T-helper 1 cell treated with Interleukin-12 subunit alpha and Interleukin-12 subunit beta and Interleukin-4 antibody, amounts not matched to agents 30 μg/mL and 1 μg/mL, for 36 hours (primary cell): Measurements from ENCODE around the gene KDSR.

Source experiments
- H3K27ac Mint-ChIP-seq: one replicate; pipeline ENCODE4 v1.8.0; 2021; ENCODE audit warnings: mild to moderate bottlenecking, mixed read lengths
- H3K27me3 Mint-ChIP-seq: one replicate; pipeline ENCODE4 v1.8.0; 2021; ENCODE audit warnings: low read depth, mixed read lengths
- H3K36me3 Mint-ChIP-seq: one replicate; pipeline ENCODE4 v1.8.0; 2021; ENCODE audit warnings: low read depth, mixed read lengths
- H3K4me1 Mint-ChIP-seq: one replicate; pipeline ENCODE4 v1.8.0; 2021; ENCODE audit warnings: low read depth, mixed read lengths
- H3K4me3 Mint-ChIP-seq: one replicate; pipeline ENCODE4 v1.8.0; 2021; ENCODE audit warnings: mild to moderate bottlenecking, moderate library complexity, mixed read lengths
- H3K9me3 Mint-ChIP-seq: one replicate; pipeline ENCODE4 v1.8.0; 2021; ENCODE audit warnings: mixed read lengths

The KDSR gene

GRCh38 chr18:63311118-63312018 lies 55.6 kb downstream of the KDSR start:
- Mint-ChIP-seq H3K27ac (peak overlapping the region; percentile 37), H3K27me3 (no peaks in the 10 kb centered on the region), H3K4me1 (peaks cover 81% of the 10 kb centered on the region), H3K9me3 (no peaks in the 10 kb centered on the region), H3K36me3 (peaks cover 60% of the 10 kb centered on the region), H3K4me3 (no peak overlapping the region)

GRCh38 chr18:63309422-63309821 lies 57.6 kb downstream of the KDSR start:
- Mint-ChIP-seq H3K9me3 (no peaks in the 10 kb centered on the region), H3K4me1 (peaks cover 79% of the 10 kb centered on the region), H3K27ac (peak overlapping the region; percentile 37), H3K27me3 (no peaks in the 10 kb centered on the region), H3K36me3 (peaks cover 58% of the 10 kb centered on the region), H3K4me3 (peak overlapping the region; percentile 62)

GRCh38 chr18:63307551-63308200 lies 59.3 kb downstream of the KDSR start:
- H3K36me3 Mint-ChIP-seq = peaks cover 54% of the 10 kb centered on the region
- H3K27me3 Mint-ChIP-seq = no peaks in the 10 kb centered on the region
- no peaks in the 10 kb centered on the region for H3K9me3 Mint-ChIP-seq
- no peak overlapping the region for H3K27ac Mint-ChIP-seq
- peaks cover 73% of the 10 kb centered on the region for H3K4me1 Mint-ChIP-seq
- no peak overlapping the region for H3K4me3 Mint-ChIP-seq

GRCh38 chr18:63306819-63307550 lies 60.0 kb downstream of the KDSR start:
- Mint-ChIP-seq H3K27ac (no peak overlapping the region), H3K27me3 (no peaks in the 10 kb centered on the region), H3K9me3 (no peaks in the 10 kb centered on the region), H3K4me3 (no peak overlapping the region), H3K4me1 (peaks cover 74% of the 10 kb centered on the region), H3K36me3 (peaks cover 61% of the 10 kb centered on the region)

GRCh38 chr18:63306249-63306648 lies 60.8 kb downstream of the KDSR start:
- H3K27me3 Mint-ChIP-seq = no peaks in the 10 kb centered on the region
- peak overlapping the region; percentile 8 for H3K4me3 Mint-ChIP-seq
- no peaks in the 10 kb centered on the region for H3K9me3 Mint-ChIP-seq
- H3K4me1 Mint-ChIP-seq = peaks cover 74% of the 10 kb centered on the region
- no peak overlapping the region for H3K27ac Mint-ChIP-seq
- peaks cover 60% of the 10 kb centered on the region for H3K36me3 Mint-ChIP-seq

GRCh38 chr18:63303547-63303946 lies 63.5 kb downstream of the KDSR start:
- Mint-ChIP-seq H3K9me3 (no peaks in the 10 kb centered on the region), H3K27me3 (no peaks in the 10 kb centered on the region), H3K4me1 (peaks cover 82% of the 10 kb centered on the region), H3K27ac (peak overlapping the region; percentile 65), H3K4me3 (peak overlapping the region; percentile 27), H3K36me3 (peaks cover 72% of the 10 kb centered on the region)

GRCh38 chr18:63302636-63303405 lies 64.2 kb downstream of the KDSR start:
- Mint-ChIP-seq H3K9me3 (no peaks in the 10 kb centered on the region), H3K36me3 (peaks cover 72% of the 10 kb centered on the region), H3K4me1 (peaks cover 82% of the 10 kb centered on the region), H3K27ac (peak overlapping the region; percentile 85), H3K27me3 (no peaks in the 10 kb centered on the region), H3K4me3 (peak overlapping the region; percentile 55)

- H3K36me3 Mint-ChIP-seq = peaks cover 74% of the 10 kb centered on the region
- H3K9me3 Mint-ChIP-seq = no peaks in the 10 kb centered on the region
- H3K4me1 Mint-ChIP-seq = peaks cover 81% of the 10 kb centered on the region
- peak overlapping the region; percentile 85 for H3K27ac Mint-ChIP-seq
- peak overlapping the region; percentile 55 for H3K4me3 Mint-ChIP-seq
- H3K27me3 Mint-ChIP-seq = no peaks in the 10 kb centered on the region
Measured at GRCh38 chr18:63302220-63302619, 64.8 kb downstream of the KDSR start.

- H3K27me3 Mint-ChIP-seq = no peaks in the 10 kb centered on the region
- H3K36me3 Mint-ChIP-seq = peaks cover 71% of the 10 kb centered on the region
- H3K4me1 Mint-ChIP-seq = peaks cover 77% of the 10 kb centered on the region
- H3K27ac Mint-ChIP-seq = peak overlapping the region; percentile 62
- no peaks in the 10 kb centered on the region for H3K9me3 Mint-ChIP-seq
- H3K4me3 Mint-ChIP-seq = peak overlapping the region; percentile 55
Measured at GRCh38 chr18:63301434-63301833, 65.6 kb downstream of the KDSR start.

- Mint-ChIP-seq H3K36me3 (peaks cover 73% of the 10 kb centered on the region), H3K4me3 (peak overlapping the region; percentile 73)
Measured at GRCh38 chr18:63299837-63300745, 66.9 kb downstream of the KDSR start.

GRCh38 chr18:63298400-63299365 lies 68.3 kb downstream of the KDSR start:
- peaks cover 74% of the 10 kb centered on the region for H3K4me1 Mint-ChIP-seq
- H3K27ac Mint-ChIP-seq = peak overlapping the region; percentile 91
- H3K9me3 Mint-ChIP-seq = no peaks in the 10 kb centered on the region
- H3K36me3 Mint-ChIP-seq = peaks cover 69% of the 10 kb centered on the region
- no peaks in the 10 kb centered on the region for H3K27me3 Mint-ChIP-seq
- H3K4me3 Mint-ChIP-seq = peak overlapping the region; percentile 73

More at GRCh38 chr18:63299837-63300745, 66.9 kb downstream of the KDSR start:
- H3K27ac Mint-ChIP-seq = peak overlapping the region; percentile 91
- peaks cover 79% of the 10 kb centered on the region for H3K4me1 Mint-ChIP-seq
- H3K9me3 Mint-ChIP-seq = no peaks in the 10 kb centered on the region
- no peaks in the 10 kb centered on the region for H3K27me3 Mint-ChIP-seq

- Mint-ChIP-seq H3K4me1 (peaks cover 77% of the 10 kb centered on the region), H3K36me3 (peaks cover 74% of the 10 kb centered on the region), H3K4me3 (peak overlapping the region; percentile 64)
Measured at GRCh38 chr18:63297687-63298399, 69.2 kb downstream of the KDSR start.

More at GRCh38 chr18:63297687-63298399, 69.2 kb downstream of the KDSR start:
- Mint-ChIP-seq H3K9me3 (no peaks in the 10 kb centered on the region), H3K27me3 (no peaks in the 10 kb centered on the region), H3K27ac (peak overlapping the region; percentile 91)
